A673 (cell line): ENCODE data around the gene SEC61A2. TPM values are rescaled to one million over a fixed set of nuclear protein-coding genes. Genes with fewer than 3 reads are reported as not detected.

ENCODE experiments used
- BruUV-seq: library from RNA; stranded (reverse); fragments of 400-500 nt; replicated peaks from 2 replicates; lab custom pipeline; 2021; lab: Mats Ljungman, UMichigan
- CTCF ChIA-PET: fragments of 300-600 bp; sonication (Branson Sonifier 250); formaldehyde crosslinking; loops from one replicate; lab custom pipeline; 2022; ENCODE audit warnings: antibody characterized with exemption; lab: Charles Lee
- POLR2A ChIA-PET: fragments of 300-600 bp; sonication (Branson Sonifier 250); formaldehyde crosslinking; loops from one replicate; lab custom pipeline; 2022; ENCODE audit warnings: antibody characterized with exemption; ENCODE audit not compliant: low non-redundant PET; lab: Charles Lee
- DNase-seq: peaks from one replicate; pipeline ENCODE4 v3.0.0-alpha.2; 2015; ENCODE audit warnings: low spot score
- H3K27ac ChIP-seq: fragments of 200-600 bp; sonication (generic); 2 replicates; pipeline ENCODE4 v1.5.1; 2016; ENCODE audit warnings: mixed run types, low read depth, mild to moderate bottlenecking, mixed read lengths, antibody characterized with exemption, low read length; ENCODE audit not compliant: poor library complexity, severe bottlenecking
- H3K27me3 ChIP-seq: fragments of 200-600 bp; sonication (generic); replicated peaks from 2 replicates; pipeline ENCODE4 v1.6.1; 2017; ENCODE audit warnings: mixed run types, low read depth, mild to moderate bottlenecking, mixed read lengths, antibody characterized with exemption, low read length; ENCODE audit not compliant: insufficient read depth, poor library complexity
- H3K36me3 ChIP-seq: fragments of 200-600 bp; sonication (generic); 2 replicates; pipeline ENCODE4 v1.6.1; 2016; ENCODE audit warnings: mixed run types, mild to moderate bottlenecking, mixed read lengths, antibody characterized with exemption, low read length; ENCODE audit not compliant: insufficient read depth, poor library complexity, severe bottlenecking
- H3K4me1 ChIP-seq: fragments of 200-600 bp; sonication (generic); 2 replicates; pipeline ENCODE4 v1.6.1; 2017; ENCODE audit warnings: mixed run types, mild to moderate bottlenecking, mixed read lengths, antibody characterized with exemption, low read length; ENCODE audit not compliant: insufficient read depth, poor library complexity, severe bottlenecking
- H3K4me3 ChIP-seq: fragments of 200-600 bp; sonication (generic); 2 replicates; pipeline ENCODE4 v1.5.1; 2016; ENCODE audit warnings: low read depth, mixed run types, mild to moderate bottlenecking, mixed read lengths, low read length; ENCODE audit not compliant: poor library complexity, severe bottlenecking
- H3K9me3 ChIP-seq: fragments of 200-600 bp; sonication (generic); 2 replicates; pipeline ENCODE4 v1.6.1; 2016; ENCODE audit warnings: mixed run types, low read depth, mild to moderate bottlenecking, mixed read lengths, antibody characterized with exemption, low read length; ENCODE audit not compliant: poor library complexity, severe bottlenecking
- EZH2 ChIP-seq: fragments of 200-600 bp; sonication (generic); IDR thresholded peaks from 2 replicates; pipeline ENCODE4 v1.6.1; 2017; ENCODE audit warnings: borderline replicate concordance, low read depth, mild to moderate bottlenecking, mixed read lengths, antibody characterized with exemption, low read length; ENCODE audit not compliant: poor library complexity, severe bottlenecking
- intact Hi-C: fragments of 100-400 bp; cut with micrococcal nuclease; formaldehyde crosslinking; loops from one replicate; pipeline ENCODE4 v1.10.0; 2022; ENCODE audit not compliant: unreplicated experiment
- total RNA-seq: library from RNA; stranded (reverse); gene quantifications from 2 replicates; pipeline ENCODE4 v1.2.3, GENCODE V29; 2021
- TF ChIP-seq, protein P1 (sequence below): fragments of 300-800, 200-600 bp; sonication (generic); conservative IDR thresholded peaks from 2 replicates; pipeline ENCODE4 v1.5.1; 2017; ENCODE audit warnings: low read depth, mild to moderate bottlenecking, antibody characterized with exemption, low read length, moderate library complexity, mixed read lengths

The SEC61A2 gene
- total RNA-seq, 1 experiment from 2014 or later, result 17.2 TPM

DNA sequence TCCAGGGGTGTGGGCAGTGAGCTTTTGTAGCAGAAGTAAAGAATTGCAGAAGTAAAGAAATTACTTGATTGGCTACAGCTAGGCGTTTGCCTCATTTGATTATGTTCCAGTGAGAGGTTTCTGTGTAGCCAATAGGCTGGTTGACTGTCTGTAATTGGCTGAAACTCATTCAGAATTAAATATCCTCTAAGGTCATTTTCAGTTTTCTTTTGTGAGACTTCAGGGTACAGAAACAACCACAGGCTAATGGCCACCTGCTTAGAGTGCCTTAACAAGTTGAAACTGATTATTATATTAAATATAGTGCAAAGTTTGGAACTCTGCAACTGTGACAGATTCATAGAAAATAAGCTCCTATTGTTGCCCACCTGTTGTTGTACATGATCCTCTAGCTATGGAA, 10.6 kb downstream of the SEC61A2 start:
- ChIA-PET POLR2A (no interaction called here), CTCF (no interaction called here)
- TF ChIP-seq EZH2, result no peak
- TF ChIP-seq, protein P1, sequence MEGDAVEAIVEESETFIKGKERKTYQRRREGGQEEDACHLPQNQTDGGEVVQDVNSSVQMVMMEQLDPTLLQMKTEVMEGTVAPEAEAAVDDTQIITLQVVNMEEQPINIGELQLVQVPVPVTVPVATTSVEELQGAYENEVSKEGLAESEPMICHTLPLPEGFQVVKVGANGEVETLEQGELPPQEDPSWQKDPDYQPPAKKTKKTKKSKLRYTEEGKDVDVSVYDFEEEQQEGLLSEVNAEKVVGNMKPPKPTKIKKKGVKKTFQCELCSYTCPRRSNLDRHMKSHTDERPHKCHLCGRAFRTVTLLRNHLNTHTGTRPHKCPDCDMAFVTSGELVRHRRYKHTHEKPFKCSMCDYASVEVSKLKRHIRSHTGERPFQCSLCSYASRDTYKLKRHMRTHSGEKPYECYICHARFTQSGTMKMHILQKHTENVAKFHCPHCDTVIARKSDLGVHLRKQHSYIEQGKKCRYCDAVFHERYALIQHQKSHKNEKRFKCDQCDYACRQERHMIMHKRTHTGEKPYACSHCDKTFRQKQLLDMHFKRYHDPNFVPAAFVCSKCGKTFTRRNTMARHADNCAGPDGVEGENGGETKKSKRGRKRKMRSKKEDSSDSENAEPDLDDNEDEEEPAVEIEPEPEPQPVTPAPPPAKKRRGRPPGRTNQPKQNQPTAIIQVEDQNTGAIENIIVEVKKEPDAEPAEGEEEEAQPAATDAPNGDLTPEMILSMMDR, result no peak
- H3K4me3 ChIP-seq, result no peak overlapping the region
- H3K27me3 ChIP-seq, result no peaks in the 10 kb centered on the region
- BruUV-seq, result no TSS peak
- intact Hi-C loops, result no loop called here
- H3K9me3 ChIP-seq, result no peaks in the 10 kb centered on the region
- no peak for DNase-seq
- no peak overlapping the region for H3K27ac ChIP-seq
- peaks cover 43% of the 10 kb centered on the region for H3K36me3 ChIP-seq
- no peaks in the 10 kb centered on the region for H3K4me1 ChIP-seq

DNA sequence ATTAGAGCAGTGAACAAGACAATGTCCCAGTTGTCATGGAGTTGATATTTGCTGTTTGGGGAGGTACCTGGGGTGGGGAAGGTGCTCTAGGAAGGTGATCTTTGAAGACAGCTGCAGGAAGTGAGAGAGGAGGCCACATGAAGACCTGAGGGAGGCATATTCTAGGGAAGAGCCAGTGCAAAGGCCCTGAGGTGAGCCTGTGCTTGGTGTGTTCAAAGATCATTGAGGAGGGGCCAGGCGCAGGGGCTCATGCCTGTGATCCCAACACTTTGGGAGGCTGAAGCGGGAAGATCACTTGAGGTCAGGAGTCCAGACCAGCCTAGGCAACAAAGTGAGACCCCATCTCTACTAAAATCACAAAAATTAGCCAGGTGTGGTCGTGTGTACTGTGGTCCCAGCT, 15.1 kb downstream of the SEC61A2 start:
- DNase-seq, result no peak
- no peaks in the 10 kb centered on the region for H3K4me1 ChIP-seq
- CTCF ChIA-PET, result no interaction called here
- H3K36me3 ChIP-seq, result peaks cover 24% of the 10 kb centered on the region
- no peaks in the 10 kb centered on the region for H3K27me3 ChIP-seq
- H3K27ac ChIP-seq, result no peak overlapping the region
- no peak overlapping the region for H3K4me3 ChIP-seq
- no TSS peak for BruUV-seq
- POLR2A ChIA-PET, result no interaction called here
- no peaks in the 10 kb centered on the region for H3K9me3 ChIP-seq
- intact Hi-C loops, result no loop called here
- TF ChIP-seq, protein P1, result no peak
- TF ChIP-seq EZH2, result no peak

DNA sequence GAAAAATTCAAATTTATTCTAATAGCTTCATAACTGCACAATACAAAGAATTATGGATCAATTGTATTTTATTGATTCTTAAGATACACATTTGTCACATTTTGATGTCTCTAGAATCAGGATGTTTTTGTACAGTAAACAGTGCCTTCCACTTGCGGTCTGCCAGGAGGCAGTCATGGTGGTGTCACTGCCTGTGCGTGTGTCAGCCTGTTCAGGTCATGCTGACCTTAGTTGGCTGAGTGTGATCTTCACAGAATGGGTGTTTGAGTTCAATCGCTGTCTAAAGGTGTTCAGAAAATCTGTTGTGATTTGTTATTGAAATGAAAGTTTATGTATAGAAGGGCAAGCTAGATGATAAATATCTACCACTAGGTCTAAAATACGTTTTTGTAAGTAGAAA, 20.7 kb downstream of the SEC61A2 start:
- TF ChIP-seq EZH2, result no peak
- TF ChIP-seq, protein P1, result no peak
- Histone ChIP-seq H3K4me3 (no peak overlapping the region), H3K27me3 (no peaks in the 10 kb centered on the region), H3K36me3 (peaks cover 4% of the 10 kb centered on the region), H3K27ac (no peak overlapping the region), H3K9me3 (no peaks in the 10 kb centered on the region), H3K4me1 (no peaks in the 10 kb centered on the region)
- CTCF ChIA-PET, result no interaction called here
- DNase-seq, result no peak
- intact Hi-C loops, result no loop called here
- no TSS peak for BruUV-seq
- POLR2A ChIA-PET, result no interaction called here
